SU-DHL-6 (cell line): Measurements from ENCODE around the gene ATP1B3.

Experiments
- H2AFZ ChIP-seq: fragments of 200-600 bp; sonication (generic); 2 replicates; pipeline ENCODE4 v1.6.1; 2014; ENCODE audit warnings: low read depth, mild to moderate bottlenecking, moderate library complexity, mixed read lengths, antibody characterized with exemption, low read length; ENCODE audit not compliant: severe bottlenecking
- H3F3A ChIP-seq: fragments of 200-600 bp; shearing (Covaris generic); 2 replicates; pipeline ENCODE4 v1.6.0; 2016; ENCODE audit warnings: antibody characterized with exemption, mild to moderate bottlenecking; ENCODE audit not compliant: insufficient read depth
- H3K27ac ChIP-seq: fragments of 200-600 bp; sonication (generic); 2 replicates; pipeline ENCODE4 v1.5.1; 2016; ENCODE audit warnings: low read depth, mild to moderate bottlenecking, low read length, moderate library complexity, mixed read lengths
- H3K27me3 ChIP-seq: fragments of 200-600 bp; sonication (generic), shearing (Covaris generic); 2 replicates; pipeline ENCODE4 v1.6.0; 2014; ENCODE audit warnings: mild to moderate bottlenecking, low read length
- H3K36me3 ChIP-seq: fragments of 200-600 bp; sonication (generic); 2 replicates; pipeline ENCODE4 v1.6.1; 2014; ENCODE audit warnings: mild to moderate bottlenecking, low read length, mixed read lengths
- H3K4me2 ChIP-seq: fragments of 300-600, 200-600 bp; shearing (Covaris generic), sonication (generic); 2 replicates; pipeline ENCODE4 v1.6.0; 2014; ENCODE audit warnings: low read length, low read depth, mild to moderate bottlenecking; ENCODE audit not compliant: poor library complexity, severe bottlenecking
- H3K4me3 ChIP-seq: fragments of 200-600 bp; sonication (generic); 2 replicates; pipeline ENCODE4 v1.5.1; 2014; ENCODE audit warnings: antibody characterized with exemption, low read length, mild to moderate bottlenecking, mixed read lengths; ENCODE audit not compliant: insufficient read depth, poor library complexity, severe bottlenecking
- H3K79me2 ChIP-seq: fragments of 200-600 bp; sonication (generic); 2 replicates; pipeline ENCODE4 v1.6.1; 2014; ENCODE audit warnings: mild to moderate bottlenecking, low read length, moderate library complexity; ENCODE audit not compliant: insufficient read depth
- H3K9ac ChIP-seq: fragments of 200-600 bp; sonication (generic); 2 replicates; pipeline ENCODE4 v1.7.0; 2014; ENCODE audit warnings: mild to moderate bottlenecking, low read length
- H3K9me2 ChIP-seq: fragments of 200-600 bp; sonication (generic); replicated peaks from 2 replicates; pipeline ENCODE4 v1.6.1; 2014; ENCODE audit warnings: low read length; ENCODE audit not compliant: insufficient read depth
- H3K9me3 ChIP-seq: fragments of 200-600 bp; sonication (generic); 2 replicates; pipeline ENCODE4 v1.6.1; 2014; ENCODE audit warnings: low read length, mixed read lengths; ENCODE audit not compliant: insufficient read depth
- H4K20me1 ChIP-seq: fragments of 200-600 bp; sonication (generic); 2 replicates; pipeline ENCODE4 v1.6.1; 2014; ENCODE audit warnings: low read depth, mild to moderate bottlenecking, antibody characterized with exemption, low read length, moderate library complexity, mixed read lengths
- EZH2phosphoT487 ChIP-seq: fragments of 200-600 bp; sonication (generic), shearing (Covaris generic); conservative IDR thresholded peaks from 2 replicates; pipeline ENCODE4 v1.6.1; 2018; ENCODE audit warnings: mild to moderate bottlenecking, antibody characterized with exemption, low read length, moderate library complexity, mixed read lengths
- TF ChIP-seq, protein P1 (sequence below): fragments of 200-600 bp; sonication (generic); IDR thresholded peaks from one replicate; pipeline ENCODE4 v1.5.1; 2017; ENCODE audit warnings: antibody characterized with exemption, mild to moderate bottlenecking, low read length, moderate library complexity; ENCODE audit not compliant: insufficient read depth, poor library complexity, severe bottlenecking

The ATP1B3 gene

DNA sequence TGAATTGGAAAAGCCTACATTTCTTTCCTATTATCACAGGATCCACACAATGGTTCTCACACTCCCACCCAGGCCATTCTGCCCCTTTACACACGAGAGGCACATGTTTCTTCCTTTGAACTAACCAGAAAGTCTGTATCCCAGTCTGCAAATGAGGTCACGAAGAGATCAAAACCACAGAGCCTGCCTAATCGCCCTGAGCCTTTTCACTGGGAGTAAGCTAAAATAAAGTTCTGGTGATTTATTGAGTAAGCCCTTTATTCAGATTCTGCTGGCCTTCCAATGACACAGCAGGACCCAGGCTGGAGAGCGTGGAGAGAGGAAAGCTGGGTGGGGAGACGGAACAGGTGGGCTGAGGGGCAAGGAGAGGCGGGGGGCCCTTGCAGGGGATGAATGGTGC, 78.7 kb downstream of the ATP1B3 start:
- Histone ChIP-seq H3K9me2 (no peaks in the 10 kb centered on the region), H3K9ac (no peak overlapping the region), H3F3A (no peaks in the 10 kb centered on the region), H3K9me3 (no peaks in the 10 kb centered on the region), H4K20me1 (no peaks in the 10 kb centered on the region), H3K27me3 (no peaks in the 10 kb centered on the region), H3K4me2 (no peak overlapping the region), H3K27ac (no peak overlapping the region), H3K36me3 (no peaks in the 10 kb centered on the region), H2AFZ (no peak overlapping the region), H3K79me2 (no peaks in the 10 kb centered on the region), H3K4me3 (no peak overlapping the region)
- TF ChIP-seq EZH2phosphoT487 = no peak
- TF ChIP-seq, protein P1, sequence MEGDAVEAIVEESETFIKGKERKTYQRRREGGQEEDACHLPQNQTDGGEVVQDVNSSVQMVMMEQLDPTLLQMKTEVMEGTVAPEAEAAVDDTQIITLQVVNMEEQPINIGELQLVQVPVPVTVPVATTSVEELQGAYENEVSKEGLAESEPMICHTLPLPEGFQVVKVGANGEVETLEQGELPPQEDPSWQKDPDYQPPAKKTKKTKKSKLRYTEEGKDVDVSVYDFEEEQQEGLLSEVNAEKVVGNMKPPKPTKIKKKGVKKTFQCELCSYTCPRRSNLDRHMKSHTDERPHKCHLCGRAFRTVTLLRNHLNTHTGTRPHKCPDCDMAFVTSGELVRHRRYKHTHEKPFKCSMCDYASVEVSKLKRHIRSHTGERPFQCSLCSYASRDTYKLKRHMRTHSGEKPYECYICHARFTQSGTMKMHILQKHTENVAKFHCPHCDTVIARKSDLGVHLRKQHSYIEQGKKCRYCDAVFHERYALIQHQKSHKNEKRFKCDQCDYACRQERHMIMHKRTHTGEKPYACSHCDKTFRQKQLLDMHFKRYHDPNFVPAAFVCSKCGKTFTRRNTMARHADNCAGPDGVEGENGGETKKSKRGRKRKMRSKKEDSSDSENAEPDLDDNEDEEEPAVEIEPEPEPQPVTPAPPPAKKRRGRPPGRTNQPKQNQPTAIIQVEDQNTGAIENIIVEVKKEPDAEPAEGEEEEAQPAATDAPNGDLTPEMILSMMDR = no peak

DNA sequence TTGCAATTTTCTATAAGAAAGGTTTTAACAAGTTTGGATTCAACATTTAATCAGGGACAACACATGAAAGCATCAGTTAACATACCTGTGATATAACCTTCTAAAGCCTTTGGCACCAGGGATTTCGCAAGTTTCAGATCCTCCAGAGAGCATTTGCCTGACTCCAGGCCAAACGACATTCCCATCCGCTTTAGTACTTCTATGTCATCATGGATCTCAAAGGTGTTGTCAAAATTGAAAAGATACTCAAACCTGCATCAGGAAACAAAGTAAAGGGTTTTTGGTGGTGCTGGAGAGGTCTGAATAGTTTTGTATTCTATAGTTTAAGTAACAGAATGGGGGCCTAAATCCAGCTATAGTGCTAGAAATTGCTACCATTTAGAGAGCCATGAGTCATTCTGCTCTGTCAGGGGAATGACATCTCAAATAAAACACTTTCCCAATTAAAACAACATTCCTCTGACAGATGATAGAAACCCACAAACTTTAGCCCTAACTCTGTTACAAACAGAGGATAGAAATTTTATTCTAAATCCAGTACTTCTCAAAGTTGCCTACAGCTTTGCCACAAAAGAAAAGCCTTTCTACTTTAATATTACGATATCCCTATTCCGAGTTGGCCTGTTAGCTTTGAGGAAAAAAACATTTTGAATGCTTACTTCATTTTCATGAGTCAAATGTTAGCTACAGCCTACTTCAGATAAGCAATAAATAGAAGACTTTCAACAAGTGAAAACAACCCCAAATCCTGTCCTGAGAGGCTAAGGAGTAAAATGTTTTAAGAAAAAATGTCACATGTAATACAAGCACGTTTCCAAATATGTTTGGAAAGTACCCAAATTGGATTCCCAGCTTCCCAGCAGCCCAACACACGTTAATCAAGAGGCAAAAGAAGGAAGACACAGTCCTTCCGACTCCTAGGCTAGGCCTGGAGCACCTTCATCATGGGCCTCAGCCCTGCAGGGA, 83.4 kb downstream of the ATP1B3 start:
- Histone ChIP-seq H3K9me2 (no peaks in the 10 kb centered on the region), H4K20me1 (no peaks in the 10 kb centered on the region), H2AFZ (no peak overlapping the region), H3K27ac (no peak overlapping the region), H3K4me2 (no peak overlapping the region), H3F3A (no peaks in the 10 kb centered on the region), H3K36me3 (no peaks in the 10 kb centered on the region), H3K9ac (no peak overlapping the region), H3K79me2 (no peaks in the 10 kb centered on the region), H3K27me3 (no peaks in the 10 kb centered on the region), H3K4me3 (no peak overlapping the region), H3K9me3 (no peaks in the 10 kb centered on the region)
- no peak for TF ChIP-seq EZH2phosphoT487
- TF ChIP-seq, protein P1 = no peak

DNA sequence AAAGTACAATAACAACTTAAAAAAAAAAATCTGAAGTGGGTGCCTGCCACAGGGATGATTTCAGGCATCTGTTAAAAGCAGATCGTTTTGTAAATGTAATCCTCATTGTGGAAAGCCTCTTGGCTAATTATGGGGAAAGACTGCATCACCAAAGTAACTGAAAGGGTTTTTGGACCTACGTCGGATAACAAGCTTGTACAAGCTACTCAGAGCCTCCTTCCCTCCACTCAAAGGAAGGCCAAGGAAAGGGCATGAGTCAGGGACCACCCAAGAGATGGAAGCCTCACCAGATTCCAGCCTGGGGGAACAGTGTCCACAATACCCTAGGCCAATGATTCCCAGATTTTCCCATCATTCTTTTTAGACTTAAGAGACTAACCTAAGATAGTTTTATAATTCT, 84.3 kb downstream of the ATP1B3 start:
- no peak overlapping the region for H3K4me2 ChIP-seq
- TF ChIP-seq EZH2phosphoT487 = no peak
- TF ChIP-seq, protein P1 = no peak
- no peaks in the 10 kb centered on the region for H3K36me3 ChIP-seq
- no peak overlapping the region for H3K27ac ChIP-seq
- no peak overlapping the region for H2AFZ ChIP-seq
- H3K4me3 ChIP-seq = no peak overlapping the region
- H3K79me2 ChIP-seq = no peaks in the 10 kb centered on the region
- H3K9ac ChIP-seq = no peak overlapping the region
- no peaks in the 10 kb centered on the region for H3K27me3 ChIP-seq
- H3K9me3 ChIP-seq = no peaks in the 10 kb centered on the region
- H4K20me1 ChIP-seq = no peaks in the 10 kb centered on the region
- no peaks in the 10 kb centered on the region for H3K9me2 ChIP-seq
- H3F3A ChIP-seq = no peaks in the 10 kb centered on the region
